DMS153 treated with DMSO at 0.1 percent for 48 hours (cell line): ENCODE data around the gene HOXC9.

Source experiments
- DNase-seq: peaks from one replicate; lab custom pipeline; 2025; ENCODE audit not compliant: unreplicated experiment; lab: John Stamatoyannopoulos, UW

Gene HOXC9

DNA sequence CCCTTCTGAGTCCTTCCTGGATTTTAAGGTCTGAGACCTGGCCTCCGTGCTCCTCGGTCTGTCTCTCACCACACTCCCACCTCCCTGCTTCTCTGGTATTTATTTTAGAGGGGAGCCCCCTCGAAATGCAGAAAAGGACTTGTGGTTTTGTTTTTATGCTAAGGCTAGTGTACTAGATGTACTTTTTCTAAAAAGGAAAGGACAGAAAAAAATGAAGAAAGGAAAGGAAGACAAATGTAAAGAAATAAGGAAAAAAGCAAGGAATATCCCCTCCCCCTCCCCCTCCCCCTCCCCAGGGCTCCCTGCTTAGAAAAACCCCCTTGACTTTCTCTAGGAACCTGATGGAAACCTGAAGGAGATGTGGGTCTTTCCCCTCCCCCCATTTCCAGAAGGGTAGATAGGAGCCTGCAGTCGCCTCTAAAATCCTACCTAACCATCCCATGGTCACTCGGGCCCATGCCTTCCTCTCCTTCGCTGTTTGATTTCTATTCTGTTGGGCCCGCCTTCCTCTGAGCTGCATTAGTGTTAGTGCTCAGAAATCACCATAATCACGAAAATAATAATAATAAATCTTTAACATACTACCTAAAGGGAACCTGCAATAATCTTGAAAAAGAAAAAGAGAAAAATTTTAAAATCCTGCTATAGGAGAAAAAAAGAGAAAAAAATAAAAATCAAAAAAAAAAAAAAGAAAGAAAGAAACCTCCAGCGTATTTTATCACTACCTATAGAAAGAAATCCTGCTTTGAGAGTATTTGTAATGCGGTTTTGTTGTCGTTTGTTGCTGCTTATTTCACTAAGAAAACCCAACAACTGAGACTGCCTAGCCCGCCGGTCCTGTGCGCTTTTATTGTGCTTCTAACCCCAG, 11.9 kb downstream of the HOXC9 start:
- no peak for DNase-seq

DNA sequence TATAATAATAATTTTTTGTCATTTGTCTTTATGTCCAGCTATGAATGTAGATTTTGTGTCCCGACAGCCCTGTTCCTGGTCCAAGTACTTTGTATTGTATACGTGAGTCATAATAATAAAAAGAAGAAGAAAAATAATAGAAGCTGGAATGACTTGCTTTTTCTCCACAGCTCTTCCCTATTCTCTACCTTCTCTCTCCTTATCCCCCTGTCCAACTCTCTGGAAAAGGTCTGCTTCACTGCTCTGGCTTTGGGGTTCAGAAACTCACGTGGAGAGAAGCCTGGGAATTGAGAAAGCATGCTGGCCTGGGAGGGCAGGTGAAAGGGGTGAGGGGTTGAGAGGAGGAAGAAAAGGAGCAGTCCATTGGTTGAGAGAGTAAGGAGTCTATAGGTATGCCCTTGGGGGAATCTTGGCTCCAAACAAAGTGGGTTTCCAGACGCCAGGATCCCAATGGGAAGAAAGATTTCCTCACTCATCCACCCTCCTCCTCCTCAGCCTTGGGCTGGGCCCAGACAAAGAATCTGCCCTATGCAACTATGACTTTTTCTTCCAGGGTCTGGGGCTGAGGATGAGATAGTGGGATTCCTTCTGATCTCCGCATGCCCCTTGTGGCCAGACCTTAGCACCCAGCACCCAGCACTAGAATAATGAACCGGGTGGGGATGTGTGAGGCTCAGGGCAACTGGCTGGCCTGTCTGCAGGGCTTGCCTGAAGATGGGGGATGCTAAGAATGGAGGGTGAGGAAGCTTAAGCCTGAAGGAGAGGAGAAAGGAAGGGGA, 12.9 kb downstream of the HOXC9 start:
- DNase-seq: no peak

DNA sequence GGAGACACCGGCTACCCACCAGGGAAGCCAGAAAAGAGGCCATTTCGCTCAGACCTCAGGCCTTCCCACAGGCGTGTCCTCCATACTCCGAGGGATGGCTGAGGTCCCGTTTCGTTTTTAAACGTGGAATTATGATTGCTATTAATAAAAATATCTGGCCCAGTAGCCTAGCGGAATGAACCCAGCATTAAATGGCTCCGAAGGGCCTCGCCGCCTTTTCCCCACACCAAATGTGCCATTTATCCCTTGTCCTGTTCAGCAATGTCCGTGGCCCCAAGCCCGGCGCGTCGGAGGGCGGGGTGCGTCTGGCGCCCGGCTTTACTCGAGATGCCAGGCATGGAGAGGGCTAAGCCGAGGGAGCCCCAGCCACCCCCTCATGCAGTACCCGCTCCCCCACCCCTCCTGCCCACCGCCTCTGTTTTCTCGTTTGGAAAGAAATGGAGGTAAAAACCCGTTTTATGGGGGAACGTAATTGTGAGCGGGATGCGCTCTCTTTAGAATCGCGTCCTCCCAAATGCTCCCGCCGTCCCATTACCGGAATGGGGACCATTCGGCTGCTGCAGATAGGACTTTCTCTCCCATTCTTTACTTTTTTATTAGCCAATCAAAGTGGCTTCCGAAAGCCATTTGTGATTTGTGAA, 14.5 kb downstream of the HOXC9 start:
- DNase-seq: no peak

DNA sequence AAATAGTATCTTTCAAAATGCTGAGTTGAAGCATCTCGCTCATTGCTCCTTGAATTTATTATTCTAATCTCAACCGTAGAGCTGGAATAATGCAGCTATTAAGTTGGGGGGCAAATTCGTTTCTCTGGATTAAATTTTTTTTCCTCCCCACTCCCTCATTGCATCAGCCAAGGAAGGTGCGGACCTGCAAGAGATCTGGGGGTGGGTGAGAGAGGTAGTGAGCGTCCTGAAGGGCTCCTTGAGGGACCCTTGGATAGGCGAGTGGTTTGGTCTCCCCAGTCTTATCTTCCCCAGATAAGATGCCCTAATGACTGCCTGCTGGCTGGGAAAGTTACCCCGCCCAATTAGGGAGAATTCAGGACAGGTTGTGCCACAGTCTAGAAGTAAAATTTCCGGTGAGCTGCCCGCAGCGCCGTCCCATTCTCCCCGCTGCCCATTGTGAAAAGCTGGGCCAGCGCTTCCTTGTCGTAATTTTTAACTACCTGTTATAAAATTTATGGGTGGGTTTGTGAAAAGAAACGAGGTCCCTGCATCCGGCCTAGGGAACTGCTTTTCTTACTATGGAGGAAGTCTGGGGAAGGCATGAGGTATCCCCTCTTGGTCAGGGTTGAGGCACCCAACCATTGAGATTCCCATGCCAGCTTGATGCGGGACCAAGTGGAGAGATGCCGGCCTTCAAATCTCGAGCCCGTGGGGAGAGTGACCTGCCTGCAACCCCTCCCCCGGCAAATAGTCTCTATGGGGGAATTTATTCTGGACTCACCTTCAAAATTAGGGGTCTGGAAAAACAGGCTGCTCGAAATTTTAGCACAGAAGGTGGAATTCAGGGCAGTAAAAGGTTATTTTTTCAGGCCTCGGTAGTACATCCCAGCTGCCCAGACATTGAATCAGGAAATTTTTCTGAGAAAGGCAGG, 15.3 kb downstream of the HOXC9 start:
- DNase-seq: no peak

DNA sequence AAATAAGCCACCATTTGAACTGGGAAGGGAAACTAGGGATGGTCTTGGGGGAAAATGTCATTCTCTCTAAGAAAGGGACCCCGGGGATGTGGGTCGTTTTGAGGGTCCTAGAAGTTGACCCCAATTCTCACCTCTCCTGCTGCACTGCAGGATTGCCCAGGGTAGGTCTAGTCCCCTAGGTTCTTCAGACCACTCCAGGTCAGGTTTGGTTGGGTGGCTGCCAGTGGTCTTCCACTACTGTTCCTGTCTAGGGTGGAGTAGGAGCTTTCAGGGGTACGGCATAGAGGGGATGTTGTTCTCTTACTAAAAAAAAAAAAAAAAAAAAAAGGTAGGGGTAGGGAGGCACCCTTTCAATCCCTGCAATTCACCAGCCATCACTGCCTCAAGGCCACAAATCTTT, 16.1 kb downstream of the HOXC9 start:
- DNase-seq: no peak

DNA sequence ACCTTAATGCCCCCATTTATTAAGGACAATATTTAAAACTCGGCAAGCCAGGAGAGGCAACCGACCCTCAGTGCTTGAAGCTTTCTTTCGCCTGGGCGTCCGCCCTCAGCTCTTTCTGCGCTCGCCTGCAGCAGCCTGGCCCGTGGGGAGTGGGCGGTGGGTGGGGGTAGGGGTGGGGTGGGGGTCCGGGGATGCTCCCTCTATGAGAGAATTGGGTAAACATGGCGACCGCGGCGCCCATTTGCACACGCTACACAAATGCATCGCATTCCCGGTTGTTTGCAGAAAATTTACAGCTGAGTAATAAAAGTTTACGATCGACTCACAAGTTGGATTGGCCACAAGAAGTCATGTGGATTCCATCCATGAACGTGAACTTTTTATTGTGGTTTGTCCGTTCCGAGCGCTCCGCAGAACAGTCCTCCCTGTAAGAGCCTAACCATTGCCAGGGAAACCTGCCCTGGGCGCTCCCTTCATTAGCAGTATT, 16.6 kb downstream of the HOXC9 start:
- DNase-seq: no peak

DNA sequence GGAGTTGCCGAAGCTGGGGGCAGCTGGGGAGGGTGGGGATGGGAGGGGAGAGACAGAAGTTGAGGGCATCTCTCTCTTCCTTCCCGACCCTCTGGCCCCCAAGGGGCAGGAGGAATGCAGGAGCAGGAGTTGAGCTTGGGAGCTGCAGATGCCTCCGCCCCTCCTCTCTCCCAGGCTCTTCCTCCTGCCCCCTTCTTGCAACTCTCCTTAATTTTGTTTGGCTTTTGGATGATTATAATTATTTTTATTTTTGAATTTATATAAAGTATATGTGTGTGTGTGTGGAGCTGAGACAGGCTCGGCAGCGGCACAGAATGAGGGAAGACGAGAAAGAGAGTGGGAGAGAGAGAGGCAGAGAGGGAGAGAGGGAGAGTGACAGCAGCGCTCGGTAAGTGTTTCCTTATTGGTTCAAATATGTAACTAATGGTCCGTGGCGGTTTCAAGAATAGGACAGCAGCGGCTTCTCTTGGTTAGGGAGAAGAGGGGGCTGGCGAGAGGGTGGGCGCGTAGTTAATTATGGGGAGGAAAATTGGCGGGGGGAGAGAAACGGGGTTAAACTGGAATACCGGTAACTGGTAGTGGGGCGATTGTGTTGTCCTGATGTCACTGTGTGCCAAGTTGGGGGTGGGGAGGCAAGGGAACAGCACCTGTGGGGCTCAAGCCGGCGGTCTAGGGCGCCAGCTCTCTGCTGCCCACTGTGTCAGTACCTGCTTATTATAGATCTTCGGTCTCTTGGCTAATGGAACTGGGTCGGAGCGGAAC, 17.2 kb downstream of the HOXC9 start:
- peak; percentile 65 for DNase-seq

DNA sequence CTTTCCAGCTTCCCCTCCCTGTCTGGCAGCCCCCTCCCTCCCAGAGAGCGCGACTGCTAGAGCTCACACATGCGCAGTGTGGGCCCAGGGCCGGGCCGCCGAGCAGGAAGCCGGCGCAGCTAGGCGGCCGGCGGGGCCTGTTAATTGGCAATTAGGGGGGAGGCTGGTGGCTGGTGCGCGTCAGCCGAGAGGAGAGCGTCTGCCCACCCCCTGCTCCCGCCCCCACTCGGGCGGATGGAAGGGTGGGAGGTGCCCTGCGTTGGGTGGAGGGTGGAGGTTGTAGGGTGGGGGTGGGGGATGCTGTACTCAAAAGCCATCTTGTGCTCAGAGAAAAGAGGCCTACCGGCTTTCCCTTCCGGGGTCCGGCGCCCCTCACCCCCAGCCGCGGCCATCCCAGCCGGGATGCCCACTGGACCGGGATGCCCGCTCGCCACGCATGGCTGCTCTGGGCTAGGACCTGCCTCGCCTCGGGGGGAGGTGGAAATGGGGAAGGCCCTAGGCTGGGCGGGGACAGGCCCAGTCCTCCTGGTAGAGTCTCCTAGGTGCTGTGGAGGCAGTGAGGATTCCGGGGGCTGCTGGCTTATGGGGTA, 18.0 kb downstream of the HOXC9 start:
- peak; percentile 65 for DNase-seq

DNA sequence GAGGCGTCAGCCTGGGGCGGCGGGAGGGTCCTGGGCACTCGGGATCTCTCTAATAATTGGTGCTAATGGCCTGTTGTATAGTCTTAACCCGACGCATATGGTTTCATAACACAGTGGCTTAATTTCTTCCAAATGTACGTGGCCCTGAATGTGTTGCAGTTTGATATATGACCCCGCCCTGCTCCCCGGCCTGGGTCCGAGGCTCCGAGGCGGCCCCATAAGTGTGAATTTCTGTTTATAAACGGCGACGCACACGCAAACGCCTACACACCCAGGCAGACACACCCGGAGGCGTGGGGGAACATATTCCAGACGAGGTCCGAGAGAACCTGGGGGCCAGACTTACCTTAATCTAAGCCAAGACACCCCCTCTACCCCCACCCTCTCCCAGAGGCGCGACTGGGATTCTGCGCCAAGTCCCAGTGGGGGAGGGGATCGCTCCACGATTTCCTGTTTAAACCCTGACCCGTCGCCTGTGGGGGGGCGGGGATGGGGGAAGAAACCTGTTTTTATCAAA, 18.6 kb downstream of the HOXC9 start:
- no peak for DNase-seq

DNA sequence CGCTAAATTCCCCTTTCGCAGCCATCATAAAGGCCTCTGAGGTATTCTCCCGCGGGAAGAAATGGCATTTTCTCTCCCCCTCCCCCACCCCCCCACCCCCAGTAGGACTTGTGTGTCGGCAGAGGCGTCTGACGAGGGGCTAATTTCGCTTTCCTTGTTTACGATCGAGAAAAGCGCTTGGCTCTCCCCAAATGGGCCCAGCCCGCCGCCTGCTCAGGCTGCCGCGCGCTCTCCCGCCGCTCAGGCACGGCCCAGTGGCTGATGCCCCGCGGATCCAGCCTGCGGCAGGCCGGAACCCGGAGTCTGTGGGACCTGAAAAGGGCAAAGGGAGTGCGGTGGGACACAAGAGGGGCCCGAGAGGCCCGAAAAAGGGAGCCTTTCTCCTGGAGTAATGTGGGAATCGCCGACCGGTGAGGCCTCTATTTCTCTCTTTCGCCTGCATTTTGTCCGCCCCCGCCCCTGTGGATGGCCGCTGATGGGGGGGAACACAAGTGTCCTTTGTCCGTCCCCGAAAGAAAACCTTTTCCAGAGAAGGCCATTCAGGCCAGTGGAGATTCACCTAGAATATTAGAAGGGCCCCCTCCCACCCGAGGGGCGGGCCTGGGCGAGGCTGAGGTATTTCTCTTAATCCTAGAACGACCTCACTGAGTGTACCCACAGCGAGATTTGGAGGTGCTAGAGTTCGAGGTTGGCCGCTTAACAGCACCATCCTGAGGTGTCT, 19.3 kb downstream of the HOXC9 start:
- DNase-seq: no peak

DNA sequence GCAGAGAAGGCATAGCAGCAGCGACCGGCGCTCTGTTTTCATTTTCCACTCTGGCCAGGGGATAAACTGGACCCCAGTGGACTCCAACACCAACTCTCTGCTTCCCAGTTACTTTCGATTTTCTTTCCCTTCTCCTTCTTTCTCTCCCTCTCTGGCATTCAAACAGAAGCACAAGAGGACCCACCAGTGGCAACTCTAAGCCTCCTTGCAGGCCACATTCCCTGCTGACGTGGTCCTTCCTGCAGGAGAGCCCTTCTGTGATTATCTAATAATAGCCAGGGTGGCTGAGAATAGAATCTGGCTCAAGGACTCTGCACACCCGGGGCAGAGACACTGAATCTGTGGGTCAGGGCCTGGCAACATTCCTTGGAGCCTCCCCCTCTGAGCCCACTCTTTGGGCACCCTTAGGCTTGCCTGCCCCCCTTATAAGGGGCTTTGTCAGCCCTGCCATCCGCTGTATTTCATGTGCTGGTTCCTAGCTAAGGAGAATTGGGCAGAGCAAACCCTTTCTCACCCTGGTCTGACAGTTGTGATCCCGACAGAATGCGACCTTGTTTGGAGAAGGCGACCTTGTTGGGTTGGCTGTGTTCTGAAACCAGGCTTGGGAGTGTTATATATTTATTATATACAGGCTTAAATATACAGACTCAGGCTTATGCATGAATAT, 20.1 kb downstream of the HOXC9 start:
- no peak for DNase-seq

DNA sequence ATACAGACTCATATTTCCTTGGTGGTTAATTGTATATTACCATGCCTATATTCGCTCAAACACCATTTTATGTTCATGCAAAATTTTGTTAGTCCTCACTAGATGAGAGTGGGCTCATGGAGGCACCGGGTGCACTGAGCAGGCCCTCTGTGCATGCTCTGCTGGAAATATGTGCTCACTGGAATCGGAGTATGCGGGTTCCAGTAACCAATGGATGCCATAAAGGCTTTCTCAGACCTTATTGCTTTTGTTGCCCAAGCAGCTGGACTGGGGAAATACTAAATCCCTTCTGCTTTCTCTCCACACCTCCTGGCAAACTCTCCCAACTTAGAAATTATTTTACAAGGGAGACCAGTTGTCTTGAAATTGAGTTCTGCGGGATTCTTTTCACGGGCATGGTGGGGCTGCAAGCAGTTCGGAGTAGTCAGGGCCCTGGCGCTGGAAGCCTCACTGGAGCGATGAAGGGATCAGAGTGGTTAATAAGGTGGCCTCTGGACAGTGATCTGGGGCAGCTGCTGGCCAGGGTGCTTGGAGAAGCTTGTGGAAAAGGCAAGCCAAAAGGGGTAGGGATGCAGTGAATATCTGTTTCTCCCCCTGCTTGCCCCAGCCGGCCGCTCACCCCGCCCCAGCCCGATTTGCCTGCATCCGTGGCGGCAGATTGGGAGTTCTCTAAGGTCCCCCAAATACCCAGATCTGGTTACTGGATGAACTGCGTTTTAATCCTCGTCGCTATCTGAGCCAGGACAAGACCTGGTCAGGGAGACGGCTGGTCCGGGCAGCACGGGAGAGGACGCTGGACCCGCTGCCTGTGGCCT, 20.8 kb downstream of the HOXC9 start:
- no peak for DNase-seq

DNA sequence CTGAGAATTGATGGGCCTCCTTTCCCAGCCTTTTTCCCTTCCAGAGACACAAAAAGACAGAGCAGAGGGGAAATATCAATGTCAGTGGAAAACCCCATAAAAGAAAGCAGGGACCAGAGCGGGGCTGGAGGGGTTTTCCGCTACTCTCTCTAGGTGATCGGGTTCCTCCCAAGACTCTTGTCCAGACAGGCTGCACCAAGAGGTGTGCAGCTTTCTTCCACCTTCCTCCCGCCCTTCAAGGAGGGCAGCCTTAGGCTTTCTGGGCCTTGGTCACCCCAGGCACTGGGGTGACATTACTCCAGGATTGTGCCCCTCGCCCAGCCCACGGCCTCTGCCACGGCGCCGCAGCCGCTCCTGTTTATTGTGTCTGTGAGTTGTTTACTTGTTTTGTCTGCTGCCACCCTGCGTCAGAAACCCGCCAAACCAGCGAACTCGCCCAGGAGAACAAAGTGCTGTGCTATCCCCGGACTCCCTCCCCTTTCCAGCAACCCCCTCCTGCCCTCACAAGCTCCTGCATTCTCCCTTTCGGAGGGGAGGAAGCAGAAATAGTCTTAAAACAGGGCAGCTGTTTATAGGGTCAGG, 21.6 kb downstream of the HOXC9 start:
- DNase-seq: no peak

DNA sequence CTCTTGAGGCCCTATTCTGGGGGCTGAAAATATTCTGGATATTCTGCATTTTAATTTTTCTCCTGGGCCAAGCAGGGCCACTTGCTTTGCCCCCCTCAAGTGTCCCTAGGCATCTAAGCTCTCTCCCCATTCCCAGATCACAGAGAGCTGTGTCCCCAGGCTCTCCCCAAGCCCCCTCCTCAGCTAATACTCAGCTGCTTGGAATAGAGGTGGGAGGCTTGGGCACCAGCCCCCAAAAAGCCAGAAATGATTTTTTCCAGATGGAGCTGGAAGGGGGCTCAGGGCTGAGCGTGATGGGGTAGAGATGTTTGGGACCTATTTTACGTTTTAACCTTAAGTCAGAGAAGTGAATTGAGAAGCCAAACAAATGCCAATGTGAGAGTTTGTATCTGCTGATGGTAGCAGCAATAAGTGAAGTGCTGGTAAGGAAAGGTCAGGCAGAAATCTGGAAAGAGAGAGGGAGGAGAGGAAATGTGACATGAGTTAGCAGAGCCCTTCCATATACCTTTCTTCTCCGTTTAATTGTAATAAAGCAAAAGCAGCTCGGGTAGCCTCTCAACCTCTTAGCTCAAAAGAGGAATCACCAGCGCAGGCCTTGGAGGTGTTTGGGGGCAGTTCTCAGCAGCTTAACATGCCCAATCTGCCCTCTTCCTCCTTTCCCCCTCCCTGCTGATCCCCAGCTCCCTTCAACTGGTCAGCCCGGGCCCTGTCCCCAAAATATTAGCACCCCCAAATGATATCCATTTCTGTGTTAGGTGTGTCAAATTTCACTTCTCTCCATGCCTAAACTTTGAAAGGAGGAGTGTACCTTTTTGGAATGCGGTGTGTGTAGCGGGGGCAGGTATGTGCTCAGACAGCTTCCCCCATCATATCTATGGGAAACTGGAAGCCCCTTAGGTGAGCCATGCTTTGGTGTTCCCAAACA, 23.3 kb downstream of the HOXC9 start:
- DNase-seq: no peak

DNA sequence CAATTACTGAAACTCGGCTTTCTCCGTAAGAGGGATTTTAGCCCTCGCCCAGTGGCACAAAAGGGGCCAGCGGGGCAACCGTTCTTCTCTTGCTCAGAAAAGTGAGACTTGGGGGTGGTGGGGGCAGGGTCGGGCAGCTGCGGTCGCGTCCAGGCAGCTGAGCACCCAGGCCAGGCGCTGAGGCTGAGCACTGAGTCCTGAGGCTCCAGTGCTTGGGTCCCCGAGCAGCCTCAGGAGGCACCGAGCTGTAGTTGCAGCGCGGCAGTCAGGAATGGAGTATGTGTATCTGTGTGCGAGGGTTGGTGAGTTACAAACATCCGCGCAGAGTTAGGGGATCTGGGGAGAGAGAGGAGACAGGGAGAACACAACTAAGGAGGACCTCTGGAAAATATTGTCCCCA, 24.2 kb downstream of the HOXC9 start:
- no peak for DNase-seq
